Renal cortical epithelial cell (primary cell): ENCODE data around the gene MCOLN1. TPM values are rescaled to one million over a fixed set of nuclear protein-coding genes. Genes with fewer than 3 reads are reported as not detected.
A peak's percentile ranks its signal among the peaks of the same experiment; 100 is the strongest.

ENCODE experiments used
- DNase-seq: peaks from one replicate; pipeline ENCODE4 v3.0.0-alpha.2; 2011; ENCODE audit warnings: low read depth
- total RNA-seq: library from RNA; depleted of rRNA; stranded (reverse); fragments of >200 nt; gene quantifications from 2 replicates; pipeline ENCODE4 v1.2.3, GENCODE V29; 2014

Gene MCOLN1
- total RNA-seq, 1 donor from 2014 or later = 5.7 TPM

- DNase-seq = no peak
Measured at GRCh38 chr19:7542556-7543348, 20.3 kb downstream of the MCOLN1 start.

DNA sequence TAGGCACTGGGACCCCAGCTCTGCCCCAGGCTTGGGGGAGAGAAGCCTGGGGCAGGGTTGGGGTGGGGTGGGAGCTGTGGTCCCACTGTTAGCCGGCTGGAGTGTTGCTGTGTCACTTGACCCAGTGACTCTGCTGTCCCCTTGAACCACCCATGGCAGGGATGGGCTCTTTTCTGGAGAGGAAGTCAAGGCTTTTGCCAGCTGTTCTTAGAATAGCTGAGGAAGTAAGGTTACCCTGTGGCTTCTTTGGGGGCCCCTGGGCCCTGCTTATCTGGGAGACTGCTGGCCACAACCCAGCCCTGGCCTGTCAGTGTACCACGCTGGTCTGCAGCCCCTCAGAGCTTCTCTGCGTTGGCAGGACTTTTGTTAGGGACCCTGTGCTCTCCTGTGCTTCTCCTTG, 22.2 kb downstream of the MCOLN1 start:
- DNase-seq = no peak

GRCh38 chr19:7545300-7545699, 22.9 kb downstream of the MCOLN1 start:
- DNase-seq = no peak

DNA sequence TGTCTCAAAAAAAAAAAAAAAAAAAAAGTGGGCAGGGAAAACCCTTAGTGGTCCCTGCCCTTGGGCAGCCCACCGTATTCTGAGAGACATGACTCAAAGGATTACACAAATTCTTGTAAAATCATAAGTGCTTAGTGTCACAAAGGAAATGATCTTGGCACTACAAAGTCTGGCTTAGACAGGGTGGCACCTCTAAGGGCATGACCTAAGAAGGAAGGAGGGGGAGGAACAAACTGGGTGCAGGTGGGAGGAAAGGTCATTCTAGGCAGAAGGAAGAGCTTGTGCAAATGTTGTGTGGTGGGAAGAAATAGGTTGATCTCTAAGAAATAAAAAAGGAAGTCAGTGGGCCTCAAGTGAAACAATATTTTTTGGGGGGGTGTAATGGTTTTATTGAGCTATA, 23.5 kb downstream of the MCOLN1 start:
- no peak for DNase-seq

DNA sequence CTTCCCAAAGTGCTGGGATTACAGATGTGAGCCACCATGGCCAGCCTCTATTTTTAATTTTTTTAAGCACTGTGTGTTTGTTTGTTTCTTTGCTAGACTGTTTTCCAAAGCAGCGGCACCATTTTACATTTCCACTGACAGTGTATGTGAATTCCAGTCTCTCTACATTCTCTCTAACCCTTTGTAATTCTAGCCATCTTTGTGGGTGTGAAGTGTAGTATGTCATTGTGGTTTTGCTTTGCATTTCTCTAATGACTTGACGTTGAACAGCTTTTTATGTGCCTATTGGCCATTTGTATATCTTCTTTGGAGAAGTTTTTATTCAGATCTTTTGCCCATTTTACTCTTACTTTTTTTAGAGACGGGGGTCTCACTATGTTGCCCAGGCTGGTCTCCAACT, 24.7 kb downstream of the MCOLN1 start:
- no peak for DNase-seq

- DNase-seq = no peak
Measured at GRCh38 chr19:7549429-7550148, 27.2 kb downstream of the MCOLN1 start.

DNA sequence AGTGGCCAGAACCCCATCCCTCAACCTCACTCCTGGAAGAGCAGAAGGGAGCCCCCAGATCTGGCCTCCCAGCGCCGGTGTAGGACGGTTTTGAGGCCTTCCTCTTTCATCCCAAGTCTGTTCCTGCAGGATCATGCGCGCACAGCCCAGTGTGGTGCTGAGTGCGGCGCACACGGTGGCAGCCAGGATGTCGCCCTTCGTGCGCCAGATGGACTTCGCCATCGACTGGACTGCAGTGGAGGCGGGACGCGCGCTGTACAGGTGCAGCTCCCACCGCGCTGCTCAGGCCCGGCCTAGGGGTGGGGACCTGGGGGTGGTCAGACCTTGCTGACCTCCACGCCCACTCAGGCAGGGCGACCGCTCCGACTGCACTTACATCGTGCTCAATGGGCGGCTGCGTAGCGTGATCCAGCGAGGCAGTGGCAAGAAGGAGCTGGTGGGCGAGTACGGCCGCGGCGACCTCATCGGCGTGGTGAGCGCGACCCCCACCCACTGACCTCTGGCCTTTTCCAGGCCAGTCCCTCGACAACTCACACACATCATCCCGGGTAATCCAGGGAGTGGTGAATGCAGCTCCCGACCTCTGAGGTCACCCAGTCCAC, 27.8 kb downstream of the MCOLN1 start:
- DNase-seq = no peak

GRCh38 chr19:7550987-7551761, 28.8 kb downstream of the MCOLN1 start:
- peak; percentile 82 for DNase-seq

- DNase-seq = no peak
Measured at GRCh38 chr19:7552781-7553180, 30.4 kb downstream of the MCOLN1 start.

DNA sequence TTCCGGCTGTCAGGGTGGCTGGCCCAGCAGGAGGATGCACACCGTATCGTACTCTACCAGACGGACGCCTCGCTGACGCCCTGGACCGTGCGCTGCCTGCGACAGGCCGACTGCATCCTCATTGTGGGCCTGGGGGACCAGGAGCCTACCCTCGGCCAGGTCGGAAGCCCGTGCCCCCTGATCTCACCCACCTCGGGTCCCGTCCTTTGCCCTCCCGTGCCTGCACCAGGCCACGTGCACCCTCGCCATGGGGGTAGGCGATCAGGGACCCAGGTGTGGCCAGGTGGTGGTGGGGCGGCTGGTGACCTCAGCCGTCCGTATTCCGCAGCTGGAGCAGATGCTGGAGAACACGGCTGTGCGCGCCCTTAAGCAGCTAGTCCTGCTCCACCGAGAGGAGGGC, 32.1 kb downstream of the MCOLN1 start:
- no peak for DNase-seq

- DNase-seq = no peak
Measured at GRCh38 chr19:7554990-7555864, 32.8 kb downstream of the MCOLN1 start.

DNA sequence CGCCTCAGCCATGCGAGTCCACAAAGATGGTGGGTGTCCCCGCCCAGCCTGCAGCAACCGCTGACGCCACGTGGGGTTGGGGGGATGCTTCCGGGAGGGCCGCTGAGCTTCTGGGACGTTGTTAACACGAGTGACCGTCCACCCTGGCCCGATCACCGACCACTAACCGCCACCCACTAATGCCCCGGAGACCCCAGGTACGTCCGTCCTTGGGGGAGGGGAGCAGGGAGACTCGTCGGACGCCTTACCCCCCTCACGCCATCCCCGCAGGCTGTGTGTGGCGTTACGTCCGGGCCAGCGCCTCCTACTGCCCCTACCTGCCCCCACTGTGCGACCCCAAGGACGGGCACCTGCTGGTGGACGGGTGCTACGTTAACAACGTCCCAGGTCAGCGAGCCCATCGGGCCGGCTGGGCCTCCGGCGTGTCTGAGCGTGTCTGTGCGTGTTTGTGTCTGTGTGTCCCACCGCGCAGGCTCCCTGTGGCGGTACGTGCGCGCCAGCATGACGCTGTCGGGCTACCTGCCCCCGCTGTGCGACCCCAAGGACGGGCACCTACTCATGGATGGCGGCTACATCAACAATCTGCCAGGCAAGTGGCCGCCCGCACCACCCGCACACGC, 34.4 kb downstream of the MCOLN1 start:
- no peak for DNase-seq

DNA sequence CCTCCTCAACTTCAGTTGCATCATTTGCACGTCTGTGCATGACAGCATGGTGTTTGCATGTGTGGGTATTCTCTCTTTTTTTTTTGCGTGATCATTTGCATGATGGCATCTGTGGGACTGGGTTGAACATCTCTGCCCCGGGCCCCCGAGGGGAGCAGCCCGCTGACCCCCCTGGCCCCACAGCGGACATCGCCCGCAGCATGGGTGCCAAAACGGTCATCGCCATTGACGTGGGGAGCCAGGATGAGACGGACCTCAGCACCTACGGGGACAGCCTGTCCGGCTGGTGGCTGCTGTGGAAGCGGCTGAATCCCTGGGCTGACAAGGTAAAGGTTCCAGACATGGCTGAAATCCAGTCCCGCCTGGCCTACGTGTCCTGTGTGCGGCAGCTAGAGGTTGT, 36.2 kb downstream of the MCOLN1 start:
- no peak for DNase-seq

- no peak for DNase-seq
Measured at GRCh38 chr19:7559102-7559501, 36.7 kb downstream of the MCOLN1 start.

DNA sequence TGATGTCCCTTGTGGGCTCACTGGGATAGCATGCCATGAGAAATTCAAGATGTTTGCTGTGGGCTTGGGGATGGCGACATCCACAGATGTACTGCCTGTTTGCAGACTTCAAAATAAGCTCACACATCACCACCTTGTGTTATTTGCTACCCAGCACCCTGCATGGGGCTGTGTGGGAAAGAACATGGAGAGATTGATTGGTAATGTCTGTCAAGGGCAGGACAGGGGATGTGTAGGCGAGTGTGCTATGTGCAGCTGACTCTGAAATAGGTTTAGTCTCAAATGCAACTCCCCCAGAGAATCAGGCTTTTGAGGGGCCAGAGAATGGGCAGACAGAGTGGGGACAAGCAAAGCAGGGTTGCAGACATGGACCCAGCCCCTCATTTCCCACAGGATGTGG, 37.8 kb downstream of the MCOLN1 start:
- no peak for DNase-seq

GRCh38 chr19:7561325-7561724, 38.9 kb downstream of the MCOLN1 start:
- no peak for DNase-seq

DNA sequence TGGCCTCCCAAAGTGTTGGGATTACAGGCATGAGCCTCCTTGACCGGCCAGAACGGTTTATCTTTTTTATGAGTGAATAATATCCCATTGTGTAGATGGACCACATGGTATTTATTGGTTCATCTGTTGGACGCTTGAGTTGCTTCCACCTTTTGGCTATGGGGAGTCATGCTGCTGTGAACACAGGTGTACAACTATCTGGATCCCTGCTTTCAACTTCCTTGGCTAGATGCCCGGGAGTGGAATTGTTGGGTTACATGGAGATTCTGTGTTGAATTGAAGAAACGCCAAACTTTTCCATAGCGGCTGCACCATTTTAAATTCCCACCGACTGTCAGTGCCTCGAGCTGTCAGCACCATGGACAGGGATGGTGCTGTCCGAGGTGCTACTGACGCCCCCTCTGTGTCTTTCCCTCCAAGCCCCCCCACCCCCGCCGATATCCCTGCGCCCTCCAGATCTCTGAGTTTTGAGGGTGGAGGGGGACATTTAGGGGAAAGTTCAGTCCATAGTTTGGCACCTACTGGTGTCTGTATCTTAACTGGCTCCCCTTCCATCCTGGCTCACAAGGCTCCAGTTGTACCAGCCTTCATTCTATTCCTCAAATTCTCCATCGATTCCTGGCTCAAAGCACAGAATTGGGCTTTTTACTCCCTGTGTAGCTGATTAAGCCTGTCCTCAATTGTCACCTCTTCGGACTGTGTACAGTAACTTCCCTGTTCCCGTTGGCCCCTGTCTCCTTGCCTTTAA, 40.4 kb downstream of the MCOLN1 start:
- DNase-seq = no peak

GRCh38 chr19:7564866-7565265, 42.4 kb downstream of the MCOLN1 start:
- DNase-seq = no peak

GRCh38 chr19:7565332-7565731, 42.9 kb downstream of the MCOLN1 start:
- DNase-seq = no peak

DNA sequence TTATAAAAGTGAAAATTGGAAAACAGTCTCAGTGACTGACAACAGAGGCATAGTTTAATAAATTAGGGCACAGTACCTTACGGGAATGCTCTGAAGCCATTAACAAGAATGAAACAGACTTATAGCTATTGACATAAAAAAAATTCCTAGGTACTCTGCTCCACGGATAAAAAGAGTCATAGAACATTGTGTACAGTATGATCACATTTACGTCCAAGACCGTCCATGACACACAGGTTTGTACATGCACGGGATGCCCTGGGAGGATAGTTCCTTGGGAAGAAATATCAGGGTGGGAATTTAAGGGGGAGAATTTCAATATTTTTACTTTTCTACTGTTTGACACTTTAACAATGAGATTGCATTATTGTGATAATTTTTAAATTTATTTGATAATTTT, 48.3 kb downstream of the MCOLN1 start:
- DNase-seq = no peak
